Measurements from ENCODE around the gene CD300LF.

The CD300LF gene

DNA sequence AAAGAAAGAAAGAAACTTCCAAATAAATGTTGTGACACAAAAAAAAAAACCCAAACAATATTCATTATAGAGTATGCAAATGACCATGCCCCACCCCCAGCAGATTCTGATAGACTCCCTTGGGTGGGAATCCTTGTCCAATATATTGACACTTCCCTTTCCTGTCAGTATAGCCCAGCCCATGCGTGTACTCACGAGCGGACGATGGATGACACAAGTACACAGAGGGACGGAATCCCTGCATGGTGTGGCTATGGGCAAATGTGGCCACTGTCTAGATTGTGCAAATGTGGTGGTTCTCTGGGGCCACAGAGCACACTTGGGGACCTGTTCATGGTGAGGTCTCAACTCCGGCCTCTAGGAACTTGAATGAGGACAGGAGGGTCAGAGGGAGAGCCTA is 27.4 kb upstream of the CD300LF start:
- no peak overlapping the region for H3K9ac ChIP-seq (ENCODE audit: low read depth in 1 of 2, low read length in 2 of 2)
- peaks cover 10 to 17% of the 10 kb centered on the region in 2 donors for H3K27me3 ChIP-seq (ENCODE audit: control insufficient read depth in 2 of 2, insufficient read depth in 2 of 2, low read length in 2 of 2)

GRCh38 chr17:74739227-74739831 is 26.6 kb upstream of the CD300LF start:
- H3K36me3 ChIP-seq (ENCODE audit: control insufficient read depth in 2 of 2, insufficient read depth in 2 of 2, low read length in 2 of 2) = no peaks in the 10 kb centered on the region
- peaks cover 10 to 17% of the 10 kb centered on the region in 2 donors for H3K27me3 ChIP-seq (ENCODE audit: control insufficient read depth in 2 of 2, insufficient read depth in 2 of 2, low read length in 2 of 2)
- no peaks in the 10 kb centered on the region for H3K9me3 ChIP-seq (ENCODE audit: control insufficient read depth in 2 of 2, low read length in 2 of 2)
- H3K4me3 ChIP-seq (ENCODE audit: low read length in 2 of 2) = no peak overlapping the region
- H3K4me1 ChIP-seq (ENCODE audit: control insufficient read depth in 2 of 2, insufficient read depth in 2 of 2, low read length in 2 of 2) = peaks cover 24 to 38% of the 10 kb centered on the region in 2 donors
- H3K9ac ChIP-seq (ENCODE audit: low read depth in 1 of 2, low read length in 2 of 2) = no peak overlapping the region
- peak overlapping the region in 1 of 2 donors; percentile 79 for H3K27ac ChIP-seq (ENCODE audit: low read depth in 2 of 2, low read length in 2 of 2)

More for the DNA sequence above, 27.4 kb upstream of the CD300LF start:
- Histone ChIP-seq H3K4me1 (ENCODE audit: control insufficient read depth in 2 of 2, insufficient read depth in 2 of 2, low read length in 2 of 2) (peaks cover 32 to 47% of the 10 kb centered on the region in 2 donors), H3K4me3 (ENCODE audit: low read length in 2 of 2) (no peak overlapping the region), H3K9me3 (ENCODE audit: control insufficient read depth in 2 of 2, low read length in 2 of 2) (no peaks in the 10 kb centered on the region), H3K36me3 (ENCODE audit: control insufficient read depth in 2 of 2, insufficient read depth in 2 of 2, low read length in 2 of 2) (no peaks in the 10 kb centered on the region), H3K27ac (ENCODE audit: low read depth in 2 of 2, low read length in 2 of 2) (no peak overlapping the region)

DNA sequence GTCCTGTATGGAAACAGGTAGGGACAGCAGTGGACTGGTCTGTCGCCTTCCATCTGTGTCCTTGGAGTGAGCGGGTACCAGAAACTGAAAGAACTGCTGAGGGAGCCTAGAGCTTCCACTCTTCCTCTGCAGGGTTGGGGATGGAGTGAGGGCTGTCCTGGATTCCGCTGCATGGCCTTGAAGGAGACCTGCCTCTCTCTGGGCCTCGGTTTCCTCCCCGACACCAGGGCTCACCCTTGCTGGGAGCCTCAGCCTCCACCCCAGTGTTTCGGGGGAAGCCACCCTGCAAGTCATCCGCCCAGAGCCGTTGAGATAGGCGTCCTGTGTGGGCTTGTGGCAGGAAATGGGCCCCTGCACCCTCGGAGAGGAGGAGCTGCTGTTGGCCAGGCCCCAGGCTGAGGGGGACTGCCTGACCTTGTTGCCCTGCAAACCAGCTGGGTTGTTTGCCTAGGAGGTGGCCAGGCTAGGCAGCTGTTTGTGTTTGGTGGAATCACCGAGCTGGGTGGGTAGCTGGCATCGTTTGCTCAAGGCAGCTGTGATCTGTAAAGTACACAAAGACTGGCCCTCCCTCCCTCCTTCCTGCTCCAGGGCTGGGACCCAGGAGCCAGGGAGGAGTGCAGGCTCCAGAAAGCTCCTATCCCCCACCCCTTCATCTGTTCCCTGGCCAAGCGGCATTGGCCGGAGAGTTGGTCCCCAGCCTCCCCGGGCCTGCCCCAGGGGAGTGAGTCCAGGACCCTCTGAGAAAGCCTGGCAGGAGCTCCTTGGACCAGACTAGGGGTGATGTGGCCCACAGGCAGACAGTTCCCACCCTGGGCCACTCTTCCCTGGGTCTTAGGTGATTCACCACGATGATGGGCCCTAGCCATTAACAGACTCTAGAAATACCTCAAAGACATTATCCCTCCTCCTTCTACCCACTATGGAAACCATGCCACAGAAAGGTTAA is 25.6 kb upstream of the CD300LF start:
- Histone ChIP-seq H3K27me3 (ENCODE audit: control insufficient read depth in 2 of 2, insufficient read depth in 2 of 2, low read length in 2 of 2) (peaks cover 10 to 17% of the 10 kb centered on the region in 2 donors), H3K36me3 (ENCODE audit: control insufficient read depth in 2 of 2, insufficient read depth in 2 of 2, low read length in 2 of 2) (no peaks in the 10 kb centered on the region), H3K9ac (ENCODE audit: low read depth in 1 of 2, low read length in 2 of 2) (peak overlapping the region; percentile 47 to 50), H3K9me3 (ENCODE audit: control insufficient read depth in 2 of 2, low read length in 2 of 2) (no peaks in the 10 kb centered on the region), H3K27ac (ENCODE audit: low read depth in 2 of 2, low read length in 2 of 2) (peak overlapping the region; percentile 57 to 79), H3K4me1 (ENCODE audit: control insufficient read depth in 2 of 2, insufficient read depth in 2 of 2, low read length in 2 of 2) (peaks cover 21 to 34% of the 10 kb centered on the region in 2 donors), H3K4me3 (ENCODE audit: low read length in 2 of 2) (peak overlapping the region; percentile 65 to 74)

DNA sequence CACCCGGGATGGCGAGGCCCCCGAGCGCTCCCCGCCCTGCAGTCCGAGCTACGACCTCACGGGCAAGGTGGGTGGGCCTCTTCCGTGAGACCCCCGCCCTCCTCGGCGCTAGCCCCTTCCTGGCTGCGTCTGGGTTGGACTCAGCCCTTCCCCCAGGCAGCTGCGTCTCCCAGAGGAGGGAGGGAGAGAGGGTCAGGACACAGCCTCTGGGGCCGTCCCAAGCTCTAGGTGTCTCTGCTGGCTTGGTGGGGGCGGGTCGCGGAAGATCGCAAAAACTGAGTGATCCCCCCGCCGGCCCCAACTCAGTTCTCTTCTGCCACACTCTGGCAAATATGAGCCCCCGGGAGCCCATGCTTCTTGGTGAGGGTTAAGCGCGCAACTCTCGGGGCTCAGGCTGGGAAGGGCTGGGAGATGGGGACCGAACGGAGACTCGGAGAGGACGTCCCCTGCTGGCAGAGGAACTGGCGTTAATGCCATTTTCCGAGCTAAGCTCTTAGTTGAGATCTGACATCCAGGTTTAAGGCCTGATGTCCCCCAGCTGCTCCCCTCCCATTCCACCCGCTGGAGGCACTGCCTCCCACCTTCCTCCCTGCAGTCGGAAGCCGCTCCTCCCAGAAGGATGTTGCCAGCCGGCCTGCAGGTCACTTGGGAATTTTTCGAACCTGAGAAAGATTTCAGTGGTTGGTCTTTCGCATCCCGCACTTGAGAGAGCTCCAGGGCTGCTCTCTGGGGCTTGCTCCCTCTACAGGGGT is 24.8 kb upstream of the CD300LF start:
- peak overlapping the region; percentile 65 to 74 for H3K4me3 ChIP-seq (ENCODE audit: low read length in 2 of 2)
- peak overlapping the region; percentile 57 to 79 for H3K27ac ChIP-seq (ENCODE audit: low read depth in 2 of 2, low read length in 2 of 2)
- H3K36me3 ChIP-seq (ENCODE audit: control insufficient read depth in 2 of 2, insufficient read depth in 2 of 2, low read length in 2 of 2) = no peaks in the 10 kb centered on the region
- peak overlapping the region; percentile 50 to 58 for H3K9ac ChIP-seq (ENCODE audit: low read depth in 1 of 2, low read length in 2 of 2)
- H3K9me3 ChIP-seq (ENCODE audit: control insufficient read depth in 2 of 2, low read length in 2 of 2) = no peaks in the 10 kb centered on the region
- H3K27me3 ChIP-seq (ENCODE audit: control insufficient read depth in 2 of 2, insufficient read depth in 2 of 2, low read length in 2 of 2) = peaks cover 14 to 17% of the 10 kb centered on the region in 2 donors
- peaks cover 21 to 28% of the 10 kb centered on the region in 2 donors for H3K4me1 ChIP-seq (ENCODE audit: control insufficient read depth in 2 of 2, insufficient read depth in 2 of 2, low read length in 2 of 2)

DNA sequence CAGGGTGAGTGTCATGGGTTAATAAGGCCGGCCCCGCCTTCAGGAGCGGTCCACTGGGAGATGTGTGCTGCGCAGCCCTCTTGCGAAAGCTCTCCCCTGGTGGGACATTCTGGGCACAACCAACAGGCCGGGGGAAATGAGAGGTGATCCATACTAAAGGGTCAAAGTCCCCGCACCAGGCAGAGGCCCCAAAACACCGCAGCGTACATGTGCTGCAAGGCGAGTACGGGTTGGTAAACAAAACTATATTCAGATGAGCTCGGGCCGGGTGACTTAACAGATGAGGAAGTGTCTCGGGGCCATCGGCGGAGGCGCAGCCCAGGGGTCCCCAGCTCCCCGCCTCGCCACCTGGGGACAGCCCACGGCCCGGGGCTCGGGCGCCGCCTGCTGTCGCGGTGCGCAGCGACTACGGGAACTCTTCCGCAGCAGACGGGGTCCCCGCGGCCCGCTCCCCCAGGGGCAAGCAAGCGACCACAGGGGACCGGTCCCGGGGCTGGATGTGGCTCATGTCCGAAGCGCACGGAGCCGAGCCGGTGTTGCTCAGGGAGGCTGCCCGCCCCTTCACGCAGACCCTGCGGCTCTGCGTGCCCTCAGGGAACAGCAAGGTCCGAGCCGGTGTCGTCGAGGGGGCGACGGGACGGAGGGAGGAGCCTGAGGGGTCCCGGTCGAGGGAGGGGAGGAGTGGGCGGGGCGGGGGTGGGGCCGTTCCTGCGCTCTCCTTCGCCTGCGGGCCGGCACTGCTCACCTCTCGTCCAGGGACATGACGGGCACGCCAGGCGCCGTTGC is 24.0 kb upstream of the CD300LF start, which contains the start of gene RAB37:
TSS of gene RAB37 (plus strand) at position 744 of the 786 bp plus-strand sequence. CDS start at position 761, 17 bp downstream.
- Histone ChIP-seq H3K27ac (ENCODE audit: low read depth in 2 of 2, low read length in 2 of 2) (peak within 1 kb of the TSS; percentile 57 to 79), H3K4me3 (ENCODE audit: low read length in 2 of 2) (peak within 1 kb of the TSS; percentile 65 to 74), H3K9ac (ENCODE audit: low read depth in 1 of 2, low read length in 2 of 2) (peak within 1 kb of the TSS; percentile 51 to 58), H3K27me3 (ENCODE audit: control insufficient read depth in 2 of 2, insufficient read depth in 2 of 2, low read length in 2 of 2) (peaks cover 14 to 17% of the 10 kb centered on the region in 2 donors), H3K4me1 (ENCODE audit: control insufficient read depth in 2 of 2, insufficient read depth in 2 of 2, low read length in 2 of 2) (peaks cover 16 to 23% of the 10 kb centered on the region in 2 donors), H3K9me3 (ENCODE audit: control insufficient read depth in 2 of 2, low read length in 2 of 2) (no peaks in the 10 kb centered on the region), H3K36me3 (ENCODE audit: control insufficient read depth in 2 of 2, insufficient read depth in 2 of 2, low read length in 2 of 2) (no peaks in the 10 kb centered on the region)

- peaks cover 14 to 17% of the 10 kb centered on the region in 2 donors for H3K27me3 ChIP-seq (ENCODE audit: control insufficient read depth in 2 of 2, insufficient read depth in 2 of 2, low read length in 2 of 2)
- no peak overlapping the region for H3K9ac ChIP-seq (ENCODE audit: low read depth in 1 of 2, low read length in 2 of 2)
These were observed 21.5 kb upstream of the CD300LF start for GRCh38 chr17:74734256-74734655.

GRCh38 chr17:74733365-74734122 is 20.8 kb upstream of the CD300LF start:
- Histone ChIP-seq H3K9me3 (ENCODE audit: control insufficient read depth in 2 of 2, low read length in 2 of 2) (no peaks in the 10 kb centered on the region), H3K4me3 (ENCODE audit: low read length in 2 of 2) (no peak overlapping the region), H3K27ac (ENCODE audit: low read depth in 2 of 2, low read length in 2 of 2) (no peak overlapping the region), H3K4me1 (ENCODE audit: control insufficient read depth in 2 of 2, insufficient read depth in 2 of 2, low read length in 2 of 2) (peaks cover 7 to 8% of the 10 kb centered on the region in 2 donors), H3K27me3 (ENCODE audit: control insufficient read depth in 2 of 2, insufficient read depth in 2 of 2, low read length in 2 of 2) (peaks cover 10 to 13% of the 10 kb centered on the region in 2 donors), H3K36me3 (ENCODE audit: control insufficient read depth in 2 of 2, insufficient read depth in 2 of 2, low read length in 2 of 2) (no peaks in the 10 kb centered on the region), H3K9ac (ENCODE audit: low read depth in 1 of 2, low read length in 2 of 2) (no peak overlapping the region)

More at GRCh38 chr17:74734256-74734655, 21.5 kb upstream of the CD300LF start:
- Histone ChIP-seq H3K4me1 (ENCODE audit: control insufficient read depth in 2 of 2, insufficient read depth in 2 of 2, low read length in 2 of 2) (peaks cover 14 to 15% of the 10 kb centered on the region in 2 donors), H3K4me3 (ENCODE audit: low read length in 2 of 2) (no peak overlapping the region), H3K36me3 (ENCODE audit: control insufficient read depth in 2 of 2, insufficient read depth in 2 of 2, low read length in 2 of 2) (no peaks in the 10 kb centered on the region), H3K27ac (ENCODE audit: low read depth in 2 of 2, low read length in 2 of 2) (no peak overlapping the region), H3K9me3 (ENCODE audit: control insufficient read depth in 2 of 2, low read length in 2 of 2) (no peaks in the 10 kb centered on the region)

- no peaks in the 10 kb centered on the region for H3K4me1 ChIP-seq (ENCODE audit: control insufficient read depth in 2 of 2, insufficient read depth in 2 of 2, low read length in 2 of 2)
- H3K27me3 ChIP-seq (ENCODE audit: control insufficient read depth in 2 of 2, insufficient read depth in 2 of 2, low read length in 2 of 2) = peaks cover 2 to 3% of the 10 kb centered on the region in 2 donors
- H3K4me3 ChIP-seq (ENCODE audit: low read length in 2 of 2) = no peak overlapping the region
- H3K27ac ChIP-seq (ENCODE audit: low read depth in 2 of 2, low read length in 2 of 2) = no peak overlapping the region
- no peaks in the 10 kb centered on the region for H3K36me3 ChIP-seq (ENCODE audit: control insufficient read depth in 2 of 2, insufficient read depth in 2 of 2, low read length in 2 of 2)
- H3K9ac ChIP-seq (ENCODE audit: low read depth in 1 of 2, low read length in 2 of 2) = no peak overlapping the region
- H3K9me3 ChIP-seq (ENCODE audit: control insufficient read depth in 2 of 2, low read length in 2 of 2) = no peaks in the 10 kb centered on the region
These were observed 19.5 kb upstream of the CD300LF start for GRCh38 chr17:74732042-74732867.
